ENCODE measurements around the gene HRK.
A peak's percentile ranks its signal among the peaks of the same experiment; 100 is the strongest.

HRK gene

DNA sequence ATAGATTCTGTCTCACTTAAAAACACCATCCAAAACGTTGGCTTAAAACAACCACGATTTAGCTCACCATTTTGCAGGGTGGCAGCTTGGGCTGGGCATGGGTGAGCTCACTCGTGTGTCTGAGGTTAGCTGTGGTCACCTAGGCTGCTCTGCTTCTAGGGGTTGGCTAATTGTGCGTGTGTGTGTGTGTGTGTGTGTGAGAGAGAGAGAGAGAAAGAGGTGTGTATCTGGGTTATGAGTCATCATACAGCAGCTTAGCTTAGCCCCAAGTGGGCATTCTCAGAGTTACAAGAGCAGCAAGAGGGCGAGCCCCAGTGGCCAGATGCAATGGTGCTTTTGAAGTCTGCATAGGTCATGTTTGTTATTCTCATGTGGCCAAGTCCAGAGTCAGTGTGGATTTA is 35.5 kb upstream of the HRK start:
- no peaks in the 10 kb centered on the region for H3K9me3 ChIP-seq (ENCODE audit: insufficient read depth, low read length)
- peaks cover 28% of the 10 kb centered on the region for H4K20me1 ChIP-seq (ENCODE audit: insufficient read depth, low read length)
- peaks cover 25% of the 10 kb centered on the region for H3K4me1 ChIP-seq (ENCODE audit: low read length)
- no peak overlapping the region for H2AFZ ChIP-seq (ENCODE audit: low read depth, low read length)
- no peak overlapping the region for H3K4me3 ChIP-seq (ENCODE audit: low read length)
- H3K27ac ChIP-seq (ENCODE audit: low read length) = no peak overlapping the region
- no peak overlapping the region for H3K4me2 ChIP-seq (ENCODE audit: low read length)
- peaks cover 59% of the 10 kb centered on the region for H3K79me2 ChIP-seq (ENCODE audit: low read length)
- H3K27me3 ChIP-seq (ENCODE audit: low read depth, low read length) = no peaks in the 10 kb centered on the region
- peaks cover 17% of the 10 kb centered on the region for H3K36me3 ChIP-seq (replicated peaks; ENCODE audit: low read depth, low read length)
- H3K9ac ChIP-seq (ENCODE audit: low read length) = no peak overlapping the region
- TF ChIP-seq EZH2phosphoT487 (IDR thresholded peaks at IDR 0.05; ENCODE audit: low read depth) = no peak
- TF ChIP-seq, protein P1, sequence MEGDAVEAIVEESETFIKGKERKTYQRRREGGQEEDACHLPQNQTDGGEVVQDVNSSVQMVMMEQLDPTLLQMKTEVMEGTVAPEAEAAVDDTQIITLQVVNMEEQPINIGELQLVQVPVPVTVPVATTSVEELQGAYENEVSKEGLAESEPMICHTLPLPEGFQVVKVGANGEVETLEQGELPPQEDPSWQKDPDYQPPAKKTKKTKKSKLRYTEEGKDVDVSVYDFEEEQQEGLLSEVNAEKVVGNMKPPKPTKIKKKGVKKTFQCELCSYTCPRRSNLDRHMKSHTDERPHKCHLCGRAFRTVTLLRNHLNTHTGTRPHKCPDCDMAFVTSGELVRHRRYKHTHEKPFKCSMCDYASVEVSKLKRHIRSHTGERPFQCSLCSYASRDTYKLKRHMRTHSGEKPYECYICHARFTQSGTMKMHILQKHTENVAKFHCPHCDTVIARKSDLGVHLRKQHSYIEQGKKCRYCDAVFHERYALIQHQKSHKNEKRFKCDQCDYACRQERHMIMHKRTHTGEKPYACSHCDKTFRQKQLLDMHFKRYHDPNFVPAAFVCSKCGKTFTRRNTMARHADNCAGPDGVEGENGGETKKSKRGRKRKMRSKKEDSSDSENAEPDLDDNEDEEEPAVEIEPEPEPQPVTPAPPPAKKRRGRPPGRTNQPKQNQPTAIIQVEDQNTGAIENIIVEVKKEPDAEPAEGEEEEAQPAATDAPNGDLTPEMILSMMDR (IDR thresholded peaks at IDR 0.05; ENCODE audit: low read depth, low read length) = no peak

DNA sequence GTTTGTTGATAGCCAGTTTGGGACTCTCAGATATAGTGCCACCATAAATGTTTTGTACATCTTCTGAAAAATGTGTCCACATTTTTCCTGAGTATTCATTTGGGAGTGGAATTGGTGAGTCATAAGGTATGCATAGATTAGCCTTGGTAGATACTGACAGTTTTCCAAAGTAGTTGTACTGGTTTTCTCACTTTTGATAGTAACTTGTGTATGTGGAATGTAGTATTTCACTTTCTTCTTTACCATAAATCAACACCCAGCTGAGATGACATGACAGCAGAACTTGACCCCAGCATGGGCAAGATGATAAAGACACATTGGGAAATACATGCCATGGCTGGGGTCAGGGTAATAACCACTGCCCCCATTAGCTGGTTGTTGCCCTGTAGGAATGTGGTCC is 34.9 kb upstream of the HRK start:
- no peak for TF ChIP-seq EZH2phosphoT487 (IDR thresholded peaks at IDR 0.05; ENCODE audit: low read depth)
- TF ChIP-seq, protein P1 (IDR thresholded peaks at IDR 0.05; ENCODE audit: low read depth, low read length) = no peak
- H3K36me3 ChIP-seq (replicated peaks; ENCODE audit: low read depth, low read length) = peaks cover 16% of the 10 kb centered on the region
- no peak overlapping the region for H3K4me2 ChIP-seq (ENCODE audit: low read length)
- H4K20me1 ChIP-seq (ENCODE audit: insufficient read depth, low read length) = peaks cover 28% of the 10 kb centered on the region
- no peak overlapping the region for H3K27ac ChIP-seq (ENCODE audit: low read length)
- H2AFZ ChIP-seq (ENCODE audit: low read depth, low read length) = no peak overlapping the region
- H3K27me3 ChIP-seq (ENCODE audit: low read depth, low read length) = no peaks in the 10 kb centered on the region
- H3K9me3 ChIP-seq (ENCODE audit: insufficient read depth, low read length) = no peaks in the 10 kb centered on the region
- peaks cover 64% of the 10 kb centered on the region for H3K79me2 ChIP-seq (ENCODE audit: low read length)
- H3K4me1 ChIP-seq (ENCODE audit: low read length) = peaks cover 22% of the 10 kb centered on the region
- H3K4me3 ChIP-seq (ENCODE audit: low read length) = no peak overlapping the region
- H3K9ac ChIP-seq (ENCODE audit: low read length) = no peak overlapping the region

DNA sequence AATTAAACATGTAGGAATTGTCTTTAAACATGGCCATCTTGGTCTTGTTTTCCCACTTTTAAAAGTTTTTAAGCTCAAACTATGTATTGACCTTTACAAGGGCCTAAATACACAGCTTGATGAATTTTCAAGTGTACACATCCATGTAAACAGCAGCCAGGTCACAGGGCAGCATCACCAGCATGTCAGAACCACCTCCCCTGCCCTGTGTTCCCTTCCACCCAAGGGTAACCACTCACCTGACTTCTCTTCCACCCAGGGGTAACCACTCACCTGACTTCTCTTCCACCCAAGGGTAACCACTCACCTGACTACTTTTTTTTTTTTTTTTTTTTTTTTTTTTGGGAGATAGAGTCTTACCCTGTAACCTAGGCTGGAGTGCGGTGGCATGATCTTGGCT is 34.1 kb upstream of the HRK start:
- TF ChIP-seq, protein P1 (IDR thresholded peaks at IDR 0.05; ENCODE audit: low read depth, low read length) = no peak
- TF ChIP-seq EZH2phosphoT487 (IDR thresholded peaks at IDR 0.05; ENCODE audit: low read depth) = no peak
- H3K4me1 ChIP-seq (ENCODE audit: low read length) = peaks cover 18% of the 10 kb centered on the region
- H3K4me3 ChIP-seq (ENCODE audit: low read length) = no peak overlapping the region
- H3K79me2 ChIP-seq (ENCODE audit: low read length) = peaks cover 64% of the 10 kb centered on the region
- H3K9ac ChIP-seq (ENCODE audit: low read length) = no peak overlapping the region
- H4K20me1 ChIP-seq (ENCODE audit: insufficient read depth, low read length) = peaks cover 28% of the 10 kb centered on the region
- no peaks in the 10 kb centered on the region for H3K27me3 ChIP-seq (ENCODE audit: low read depth, low read length)
- peaks cover 11% of the 10 kb centered on the region for H3K36me3 ChIP-seq (replicated peaks; ENCODE audit: low read depth, low read length)
- H2AFZ ChIP-seq (ENCODE audit: low read depth, low read length) = no peak overlapping the region
- no peaks in the 10 kb centered on the region for H3K9me3 ChIP-seq (ENCODE audit: insufficient read depth, low read length)
- no peak overlapping the region for H3K4me2 ChIP-seq (ENCODE audit: low read length)
- H3K27ac ChIP-seq (ENCODE audit: low read length) = no peak overlapping the region

DNA sequence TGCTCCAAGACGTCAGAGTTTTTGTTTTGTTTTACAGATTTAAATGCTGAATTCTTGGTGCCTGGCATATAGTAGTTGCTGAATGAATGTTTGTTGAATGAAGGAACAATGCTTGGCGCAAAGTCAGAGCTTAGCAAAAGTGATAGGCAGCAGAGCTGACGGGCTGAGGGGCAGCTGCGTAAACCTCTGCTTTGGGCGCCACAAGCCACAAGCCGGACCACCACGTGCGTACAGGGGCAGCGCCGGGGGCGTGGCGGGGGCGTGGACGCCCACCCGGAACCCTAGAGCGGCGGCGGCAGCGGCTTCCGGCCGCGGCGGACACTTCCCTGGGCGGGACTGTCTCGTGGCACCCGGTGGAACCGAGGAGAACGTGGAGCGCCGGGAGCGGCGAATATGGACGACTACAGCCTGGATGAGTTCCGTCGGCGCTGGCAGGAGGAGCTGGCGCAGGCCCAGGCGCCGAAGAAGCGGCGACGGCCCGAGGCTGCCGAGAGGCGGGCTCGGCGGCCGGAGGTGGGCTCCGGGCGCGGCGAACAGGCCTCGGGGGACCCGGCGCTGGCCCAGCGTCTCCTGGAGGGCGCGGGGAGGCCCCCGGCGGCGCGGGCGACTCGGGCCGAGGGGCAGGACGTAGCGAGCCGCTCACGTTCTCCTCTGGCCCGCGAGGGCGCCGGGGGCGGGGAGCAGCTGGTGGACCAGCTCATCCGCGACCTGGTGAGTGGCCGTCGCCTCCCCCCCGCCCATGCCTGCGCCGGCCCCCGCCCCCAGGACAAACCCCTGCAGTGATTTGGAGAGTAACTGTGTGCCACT is 29.6 kb upstream of the HRK start, which contains the start of gene FBXW8:
Gene FBXW8, plus strand, starts transcription at position 306 of the 807 bp plus-strand sequence. Its CDS starts 88 bp downstream, at position 394.
- Histone ChIP-seq H2AFZ (ENCODE audit: low read depth, low read length) (peak within 1 kb of the TSS; percentile 96), H3K4me1 (ENCODE audit: low read length) (peaks cover 10% of the 10 kb centered on the region), H3K4me3 (ENCODE audit: low read length) (peak within 1 kb of the TSS; percentile 99), H3K4me2 (ENCODE audit: low read length) (peak within 1 kb of the TSS; percentile 98), H3K79me2 (ENCODE audit: low read length) (peaks cover 41% of the 10 kb centered on the region), H3K9me3 (ENCODE audit: insufficient read depth, low read length) (no peaks in the 10 kb centered on the region), H3K27ac (ENCODE audit: low read length) (peak within 1 kb of the TSS; percentile 37), H3K9ac (ENCODE audit: low read length) (peak within 1 kb of the TSS; percentile 83), H3K36me3 (replicated peaks; ENCODE audit: low read depth, low read length) (peaks cover 11% of the 10 kb centered on the region), H4K20me1 (ENCODE audit: insufficient read depth, low read length) (peaks cover 8% of the 10 kb centered on the region; the same call in 1 of the 2 replicates), H3K27me3 (ENCODE audit: low read depth, low read length) (no peaks in the 10 kb centered on the region)
- TF ChIP-seq, protein P1 (IDR thresholded peaks at IDR 0.05; ENCODE audit: low read depth, low read length) = no peak
- TF ChIP-seq EZH2phosphoT487 (IDR thresholded peaks at IDR 0.05; ENCODE audit: low read depth) = no peak
